Activated naive CD8-positive, alpha-beta T cell treated with anti-CD3 and anti-CD28 coated beads for 36 hours (primary cell): Measurements from ENCODE around the gene SCAND1. TPM values are rescaled to one million over a fixed set of nuclear protein-coding genes. Genes with fewer than 3 reads are reported as not detected.
"Not testable (repeated sequence)": the region's sequence is repeated elsewhere in the genome, so short reads cannot be mapped to it uniquely, and the experiment has no call there.

Experiments used
- DNase-seq: peaks from one replicate; pipeline ENCODE4 v3.0.0; 2021
- H3K27ac Mint-ChIP-seq: one replicate; pipeline ENCODE4 v1.8.0; 2022; ENCODE audit warnings: mild to moderate bottlenecking, moderate library complexity, mixed read lengths
- H3K27me3 Mint-ChIP-seq: one replicate; pipeline ENCODE4 v1.8.0; 2022; ENCODE audit warnings: mild to moderate bottlenecking, mixed read lengths
- H3K36me3 Mint-ChIP-seq: one replicate; pipeline ENCODE4 v1.8.0; 2021; ENCODE audit warnings: mild to moderate bottlenecking, mixed read lengths
- H3K4me1 Mint-ChIP-seq: one replicate; pipeline ENCODE4 v1.8.0; 2021; ENCODE audit warnings: mixed read lengths
- H3K4me3 Mint-ChIP-seq: one replicate; pipeline ENCODE4 v1.8.0; 2022; ENCODE audit warnings: mild to moderate bottlenecking, moderate library complexity, mixed read lengths
- H3K9me3 Mint-ChIP-seq: one replicate; pipeline ENCODE4 v1.8.0; 2022; ENCODE audit warnings: mixed read lengths
- total RNA-seq, 2 experiments: library from RNA; stranded (reverse); gene quantifications; one replicate each; pipeline ENCODE4 v1.2.3, GENCODE V29; 2021

Gene SCAND1
- total RNA-seq, 2 experiments from 2014 or later, result 47.4 to 47.8 TPM

- no peak for DNase-seq
- Mint-ChIP-seq H3K27ac (no peak overlapping the region), H3K27me3 (no peaks in the 10 kb centered on the region), H3K4me1 (no peaks in the 10 kb centered on the region), H3K4me3 (no peak overlapping the region), H3K36me3 (no peaks in the 10 kb centered on the region), H3K9me3 (no peaks in the 10 kb centered on the region)
Measured at GRCh38 chr20:35974256-35974655, 20.0 kb upstream of the SCAND1 start.

GRCh38 chr20:35972462-35972861 lies 18.2 kb upstream of the SCAND1 start:
- no peaks in the 10 kb centered on the region for H3K36me3 Mint-ChIP-seq
- H3K4me1 Mint-ChIP-seq, result no peaks in the 10 kb centered on the region
- H3K4me3 Mint-ChIP-seq, result no peak overlapping the region
- no peak for DNase-seq
- H3K27me3 Mint-ChIP-seq, result no peaks in the 10 kb centered on the region
- no peaks in the 10 kb centered on the region for H3K9me3 Mint-ChIP-seq
- no peak overlapping the region for H3K27ac Mint-ChIP-seq

- no peak overlapping the region for H3K27ac Mint-ChIP-seq
- no peaks in the 10 kb centered on the region for H3K9me3 Mint-ChIP-seq
- no peaks in the 10 kb centered on the region for H3K4me1 Mint-ChIP-seq
- DNase-seq, result no peak
- no peaks in the 10 kb centered on the region for H3K27me3 Mint-ChIP-seq
- no peak overlapping the region for H3K4me3 Mint-ChIP-seq
- H3K36me3 Mint-ChIP-seq, result no peaks in the 10 kb centered on the region
Measured at GRCh38 chr20:35971981-35972380, 17.7 kb upstream of the SCAND1 start.

GRCh38 chr20:35968930-35969329 lies 14.6 kb upstream of the SCAND1 start:
- no peaks in the 10 kb centered on the region for H3K27me3 Mint-ChIP-seq
- H3K36me3 Mint-ChIP-seq, result no peaks in the 10 kb centered on the region
- no peak overlapping the region for H3K27ac Mint-ChIP-seq
- no peaks in the 10 kb centered on the region for H3K9me3 Mint-ChIP-seq
- H3K4me1 Mint-ChIP-seq, result no peaks in the 10 kb centered on the region
- DNase-seq, result no peak
- no peak overlapping the region for H3K4me3 Mint-ChIP-seq

GRCh38 chr20:35967979-35968640 lies 13.8 kb upstream of the SCAND1 start, which contains the start of gene CNBD2:
TSS of gene CNBD2 (plus strand) at chr20:35968590. CDS start at chr20:35968763, 173 bp downstream.
- H3K9me3 Mint-ChIP-seq, result no peaks in the 10 kb centered on the region
- DNase-seq, result no peak
- H3K36me3 Mint-ChIP-seq, result no peaks in the 10 kb centered on the region
- H3K4me1 Mint-ChIP-seq, result no peaks in the 10 kb centered on the region
- no peak within 1 kb of the TSS for H3K4me3 Mint-ChIP-seq
- H3K27ac Mint-ChIP-seq, result no peak within 1 kb of the TSS
- H3K27me3 Mint-ChIP-seq, result no peaks in the 10 kb centered on the region

GRCh38 chr20:35963878-35964277 lies 9.6 kb upstream of the SCAND1 start:
- no peak for DNase-seq
- H3K4me3 Mint-ChIP-seq, result no peak overlapping the region
- H3K36me3 Mint-ChIP-seq, result peaks cover 5% of the 10 kb centered on the region
- H3K9me3 Mint-ChIP-seq, result peaks cover 6% of the 10 kb centered on the region
- no peak overlapping the region for H3K27ac Mint-ChIP-seq
- no peaks in the 10 kb centered on the region for H3K27me3 Mint-ChIP-seq
- no peaks in the 10 kb centered on the region for H3K4me1 Mint-ChIP-seq

- not testable (repeated sequence) for H3K4me1 Mint-ChIP-seq, H3K9me3 Mint-ChIP-seq, DNase-seq, H3K4me3 Mint-ChIP-seq, H3K36me3 Mint-ChIP-seq, H3K27ac Mint-ChIP-seq, H3K27me3 Mint-ChIP-seq
Measured at GRCh38 chr20:35959291-35959690, 5.0 kb upstream of the SCAND1 start.

GRCh38 chr20:35956616-35957015 lies 2.3 kb upstream of the SCAND1 start:
- H3K27me3 Mint-ChIP-seq, result no peaks in the 10 kb centered on the region
- H3K27ac Mint-ChIP-seq, result no peak overlapping the region
- peaks cover 6% of the 10 kb centered on the region for H3K9me3 Mint-ChIP-seq
- no peak for DNase-seq
- H3K4me3 Mint-ChIP-seq, result no peak overlapping the region
- H3K36me3 Mint-ChIP-seq, result peaks cover 19% of the 10 kb centered on the region
- peaks cover 9% of the 10 kb centered on the region for H3K4me1 Mint-ChIP-seq

- peak overlapping the region; percentile 100 for H3K27ac Mint-ChIP-seq
- H3K4me3 Mint-ChIP-seq, result peak overlapping the region; percentile 99
- peaks cover 25% of the 10 kb centered on the region for H3K36me3 Mint-ChIP-seq
- no peak for DNase-seq
- H3K4me1 Mint-ChIP-seq, result peaks cover 9% of the 10 kb centered on the region
- peaks cover 6% of the 10 kb centered on the region for H3K9me3 Mint-ChIP-seq
- no peaks in the 10 kb centered on the region for H3K27me3 Mint-ChIP-seq
Measured at GRCh38 chr20:35954907-35955251, 577 bp upstream of the SCAND1 start.

GRCh38 chr20:35953387-35954199 lies 709 bp downstream of the SCAND1 start:
- no peaks in the 10 kb centered on the region for H3K9me3 Mint-ChIP-seq
- peaks cover 20% of the 10 kb centered on the region for H3K36me3 Mint-ChIP-seq
- peak overlapping the region; percentile 99 for H3K4me3 Mint-ChIP-seq
- peaks cover 9% of the 10 kb centered on the region for H3K4me1 Mint-ChIP-seq
- peak; percentile 71 for DNase-seq
- no peaks in the 10 kb centered on the region for H3K27me3 Mint-ChIP-seq
- H3K27ac Mint-ChIP-seq, result peak overlapping the region; percentile 100

GRCh38 chr20:35952480-35953386 lies 1.6 kb downstream of the SCAND1 start:
- Mint-ChIP-seq H3K4me3 (peak overlapping the region; percentile 99), H3K36me3 (peaks cover 20% of the 10 kb centered on the region), H3K9me3 (no peaks in the 10 kb centered on the region), H3K27me3 (no peaks in the 10 kb centered on the region), H3K27ac (peak overlapping the region; percentile 100), H3K4me1 (peaks cover 9% of the 10 kb centered on the region)
- DNase-seq, result no peak

- DNase-seq, H3K4me1 Mint-ChIP-seq, H3K9me3 Mint-ChIP-seq, H3K27me3 Mint-ChIP-seq: not testable (repeated sequence)
- Mint-ChIP-seq H3K27ac (peak overlapping the region; percentile 100), H3K4me3 (peak overlapping the region; percentile 99), H3K36me3 (peaks cover 22% of the 10 kb centered on the region)
Measured at GRCh38 chr20:35952080-35952479, 2.2 kb downstream of the SCAND1 start.

- H3K4me3 Mint-ChIP-seq, result no peak overlapping the region
- H3K36me3 Mint-ChIP-seq, result peaks cover 22% of the 10 kb centered on the region
- H3K9me3 Mint-ChIP-seq, result no peaks in the 10 kb centered on the region
- DNase-seq, result no peak
- H3K27ac Mint-ChIP-seq, result no peak overlapping the region
- H3K27me3 Mint-ChIP-seq, result no peaks in the 10 kb centered on the region
- H3K4me1 Mint-ChIP-seq, result peaks cover 9% of the 10 kb centered on the region
Measured at GRCh38 chr20:35950093-35950492, 4.2 kb downstream of the SCAND1 start.

GRCh38 chr20:35947907-35948306 lies 6.4 kb downstream of the SCAND1 start:
- no peak for DNase-seq
- H3K4me3 Mint-ChIP-seq, result no peak overlapping the region
- H3K27ac Mint-ChIP-seq, result no peak overlapping the region
- peaks cover 8% of the 10 kb centered on the region for H3K4me1 Mint-ChIP-seq
- H3K36me3 Mint-ChIP-seq, result peaks cover 19% of the 10 kb centered on the region
- no peaks in the 10 kb centered on the region for H3K27me3 Mint-ChIP-seq
- H3K9me3 Mint-ChIP-seq, result no peaks in the 10 kb centered on the region

- peaks cover 6% of the 10 kb centered on the region for H3K4me1 Mint-ChIP-seq
- H3K27ac Mint-ChIP-seq, result no peak overlapping the region
- H3K9me3 Mint-ChIP-seq, result no peaks in the 10 kb centered on the region
- peak; percentile 27 for DNase-seq
- no peak overlapping the region for H3K4me3 Mint-ChIP-seq
- no peaks in the 10 kb centered on the region for H3K27me3 Mint-ChIP-seq
- H3K36me3 Mint-ChIP-seq, result peaks cover 15% of the 10 kb centered on the region
Measured at GRCh38 chr20:35947489-35947888, 6.8 kb downstream of the SCAND1 start.
